Measurements from ENCODE around the gene TFPI.
A peak's percentile ranks its signal among the peaks of the same experiment; 100 is the strongest.

The TFPI gene

DNA sequence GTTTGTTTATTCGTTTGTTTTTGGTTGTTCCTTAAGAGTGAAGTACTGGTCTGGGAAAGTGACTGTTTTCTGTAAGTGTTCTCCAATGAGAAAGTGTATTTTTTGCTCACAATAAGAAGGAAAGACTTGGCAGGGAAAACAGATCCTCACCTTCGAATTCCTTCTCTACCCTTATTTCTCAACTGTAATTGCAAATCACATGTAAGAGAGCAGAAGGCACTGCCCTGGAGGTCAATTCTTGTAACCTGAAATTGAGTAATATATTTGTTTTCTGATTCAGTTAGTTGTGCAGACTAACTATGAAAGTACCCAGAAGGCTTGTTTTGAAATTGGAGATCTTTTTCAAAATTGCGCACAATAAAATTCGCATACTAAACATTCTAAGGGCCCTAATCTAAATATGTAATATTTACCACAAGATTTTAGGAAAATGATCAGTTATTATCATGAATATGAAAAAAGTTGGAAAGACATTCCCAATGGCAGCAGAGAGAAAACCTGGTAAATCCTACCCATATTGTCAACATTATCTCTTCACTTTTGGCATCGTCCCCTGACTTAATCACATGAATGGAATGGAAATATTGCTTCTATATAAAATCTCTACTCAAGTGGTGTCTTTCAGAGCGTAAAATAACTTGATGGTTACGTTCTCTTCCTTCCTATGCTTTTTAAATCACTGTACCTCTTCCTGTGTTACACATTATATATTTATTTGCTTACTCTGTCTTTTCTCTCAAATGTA is 24.1 kb downstream of the TFPI start:
- H3K27ac ChIP-seq: no peak overlapping the region
- POLR2A ChIA-PET (ENCODE audit: low non-redundant PET): no interaction called here
- peak; percentile 13 for DNase-seq (ENCODE audit: low spot score)
- CTCF ChIA-PET: no interaction called here
- TF ChIP-seq, protein P1, sequence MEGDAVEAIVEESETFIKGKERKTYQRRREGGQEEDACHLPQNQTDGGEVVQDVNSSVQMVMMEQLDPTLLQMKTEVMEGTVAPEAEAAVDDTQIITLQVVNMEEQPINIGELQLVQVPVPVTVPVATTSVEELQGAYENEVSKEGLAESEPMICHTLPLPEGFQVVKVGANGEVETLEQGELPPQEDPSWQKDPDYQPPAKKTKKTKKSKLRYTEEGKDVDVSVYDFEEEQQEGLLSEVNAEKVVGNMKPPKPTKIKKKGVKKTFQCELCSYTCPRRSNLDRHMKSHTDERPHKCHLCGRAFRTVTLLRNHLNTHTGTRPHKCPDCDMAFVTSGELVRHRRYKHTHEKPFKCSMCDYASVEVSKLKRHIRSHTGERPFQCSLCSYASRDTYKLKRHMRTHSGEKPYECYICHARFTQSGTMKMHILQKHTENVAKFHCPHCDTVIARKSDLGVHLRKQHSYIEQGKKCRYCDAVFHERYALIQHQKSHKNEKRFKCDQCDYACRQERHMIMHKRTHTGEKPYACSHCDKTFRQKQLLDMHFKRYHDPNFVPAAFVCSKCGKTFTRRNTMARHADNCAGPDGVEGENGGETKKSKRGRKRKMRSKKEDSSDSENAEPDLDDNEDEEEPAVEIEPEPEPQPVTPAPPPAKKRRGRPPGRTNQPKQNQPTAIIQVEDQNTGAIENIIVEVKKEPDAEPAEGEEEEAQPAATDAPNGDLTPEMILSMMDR (conservative IDR thresholded peaks at IDR 0.05; ENCODE audit: low read depth): no peak

DNA sequence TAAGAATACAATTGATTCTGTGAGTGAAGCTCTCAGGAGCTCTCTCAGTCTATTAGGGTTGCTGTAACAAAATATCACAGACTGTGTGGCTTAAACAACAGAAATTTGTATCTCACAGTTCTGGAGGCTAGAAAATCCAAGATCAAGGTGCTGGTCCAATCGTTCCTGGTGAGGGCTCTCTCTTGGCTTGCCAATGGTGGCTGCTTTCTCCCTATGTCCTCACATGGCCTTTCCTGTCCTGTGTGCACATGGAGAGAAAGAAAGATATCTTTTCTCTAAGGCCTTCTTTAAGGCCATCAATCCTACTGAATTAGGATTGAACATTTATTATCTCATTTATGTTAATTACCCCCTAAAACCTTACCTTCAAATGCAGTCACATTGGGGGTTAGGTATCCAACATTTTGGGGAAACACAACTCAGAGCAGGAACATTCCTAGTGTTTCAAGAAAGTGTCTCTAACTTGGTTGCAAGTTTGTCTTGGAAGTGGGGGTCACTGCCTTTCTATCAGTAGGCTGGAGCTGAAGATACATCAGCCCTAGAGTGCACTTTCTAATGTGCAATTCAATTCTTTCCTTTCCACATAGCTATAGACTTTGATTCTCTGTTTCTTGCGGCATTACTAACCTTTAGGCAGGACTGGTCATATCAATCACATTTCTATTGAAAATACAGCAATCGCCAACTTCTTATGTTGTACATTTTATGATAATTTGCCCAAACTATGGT is 24.8 kb downstream of the TFPI start:
- ChIA-PET POLR2A (ENCODE audit: low non-redundant PET) (no interaction called here), CTCF (no interaction called here)
- TF ChIP-seq, protein P1 (conservative IDR thresholded peaks at IDR 0.05; ENCODE audit: low read depth): no peak
- no peak overlapping the region for H3K27ac ChIP-seq
- DNase-seq (ENCODE audit: low spot score): no peak

DNA sequence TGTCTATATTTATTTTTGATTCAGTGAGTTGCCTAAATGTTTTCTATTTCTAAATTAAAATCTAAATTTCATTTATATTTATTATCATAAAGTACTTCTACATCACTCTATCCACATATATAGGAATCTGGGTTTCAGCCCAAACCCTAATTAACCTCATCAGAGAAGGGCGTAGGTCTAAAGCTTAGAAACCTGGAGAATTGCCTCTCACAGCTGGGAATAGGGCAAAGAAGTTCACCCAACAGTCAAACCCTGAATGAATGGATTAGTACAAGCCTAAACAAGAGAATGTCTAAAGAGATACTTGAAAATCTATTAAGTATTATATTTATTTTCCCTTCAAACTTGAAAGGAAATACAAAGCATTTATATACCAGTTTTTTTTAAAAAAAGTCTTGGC is 26.2 kb downstream of the TFPI start:
- DNase-seq (ENCODE audit: low spot score): no peak
- ChIA-PET POLR2A (ENCODE audit: low non-redundant PET) (no interaction called here), CTCF (no interaction called here)
- TF ChIP-seq, protein P1 (conservative IDR thresholded peaks at IDR 0.05; ENCODE audit: low read depth): no peak
- no peak overlapping the region for H3K27ac ChIP-seq

DNA sequence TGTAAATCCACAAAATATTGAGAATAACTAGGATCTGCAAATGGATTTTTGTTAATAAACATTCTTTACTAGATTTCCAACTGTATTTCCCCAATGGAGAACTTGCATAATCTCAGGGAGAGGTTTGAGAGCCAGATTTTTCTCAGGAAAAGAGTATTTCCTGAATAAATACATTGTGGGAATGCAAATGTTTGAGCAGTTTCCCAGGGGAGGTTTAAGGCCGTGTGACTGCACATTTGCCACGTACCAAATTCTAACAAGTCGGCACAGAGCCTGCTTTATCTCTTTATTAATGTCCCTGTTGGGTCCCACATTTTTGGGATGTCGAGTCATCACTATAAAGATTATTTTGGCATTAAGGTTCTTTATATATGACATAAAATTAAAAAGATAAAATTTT is 27.0 kb downstream of the TFPI start:
- TF ChIP-seq, protein P1 (conservative IDR thresholded peaks at IDR 0.05; ENCODE audit: low read depth): no peak
- no peak for DNase-seq (ENCODE audit: low spot score)
- POLR2A ChIA-PET (ENCODE audit: low non-redundant PET): no interaction called here
- CTCF ChIA-PET: no interaction called here
- no peak overlapping the region for H3K27ac ChIP-seq

DNA sequence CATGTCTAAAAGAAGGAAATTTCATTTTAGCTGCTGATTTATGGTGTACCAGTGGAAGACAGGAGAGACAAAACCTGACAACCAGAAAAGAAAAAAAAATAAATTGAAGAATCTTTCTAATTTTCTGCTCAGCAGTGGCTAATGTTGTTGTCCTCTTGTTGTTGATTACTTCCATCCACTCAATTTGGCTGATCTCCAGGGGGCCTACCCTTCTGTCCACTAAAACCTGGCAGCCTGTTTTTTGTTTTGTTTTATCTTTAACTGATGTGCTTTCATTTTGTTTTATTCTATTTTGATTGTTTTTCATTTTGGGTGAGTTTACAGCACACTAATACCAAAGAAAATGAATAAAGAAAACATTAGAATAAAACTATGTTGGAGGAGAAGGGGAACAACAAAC is 27.4 kb downstream of the TFPI start:
- CTCF ChIA-PET: interaction anchor here (1.1 kb wide), 1 partner anchor 27 kb away, joined by 5 read pairs; no protein-coding TSS in a partner anchor
- DNase-seq (ENCODE audit: low spot score): no peak
- TF ChIP-seq, protein P1 (conservative IDR thresholded peaks at IDR 0.05; ENCODE audit: low read depth): no peak
- POLR2A ChIA-PET (ENCODE audit: low non-redundant PET): no interaction called here
- no peak overlapping the region for H3K27ac ChIP-seq

DNA sequence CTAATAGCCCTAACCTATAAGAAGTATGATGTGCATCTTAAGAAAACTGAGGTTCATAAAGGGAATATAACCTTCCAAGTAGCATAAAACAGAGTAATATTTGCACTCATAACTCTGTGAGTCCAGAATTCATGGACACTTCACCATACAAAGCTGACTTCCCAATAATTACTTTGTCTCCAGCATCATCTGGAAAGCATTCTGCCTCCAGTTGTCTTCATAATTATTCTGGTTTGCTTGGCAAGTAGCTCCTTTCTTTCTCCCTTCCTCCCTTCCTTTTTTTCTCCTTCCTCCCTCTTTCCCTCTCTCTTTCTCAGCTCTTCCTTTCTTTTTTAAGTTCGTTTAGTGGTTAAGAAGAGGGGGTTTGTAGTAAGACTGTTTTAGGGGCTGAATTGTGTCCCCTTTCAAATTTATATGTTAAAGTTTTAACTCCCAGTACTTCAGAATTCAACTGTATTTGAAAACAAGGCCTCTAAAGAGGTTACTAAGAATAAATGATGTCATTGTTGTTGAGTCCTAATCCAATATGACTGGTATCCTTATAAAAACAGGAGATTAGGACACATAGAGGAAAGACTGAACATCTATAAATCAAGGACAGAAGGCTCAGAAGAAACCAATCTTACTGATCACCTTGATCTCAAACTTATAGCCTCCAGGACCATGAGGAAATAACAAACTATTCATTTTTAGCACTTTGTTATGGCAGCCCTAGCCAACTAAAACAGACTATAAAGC is 28.9 kb downstream of the TFPI start:
- no peak for DNase-seq (ENCODE audit: low spot score)
- H3K27ac ChIP-seq: no peak overlapping the region
- ChIA-PET POLR2A (ENCODE audit: low non-redundant PET) (no interaction called here), CTCF (interaction anchor here (1.1 kb wide), 1 partner anchor 25 kb away, joined by 5 read pairs; no protein-coding TSS in a partner anchor)
- TF ChIP-seq, protein P1 (conservative IDR thresholded peaks at IDR 0.05; ENCODE audit: low read depth): no peak

Measured in RWPE1 (cell line).